Measurements from ENCODE around the gene LCORL. TPM values are rescaled to one million over a fixed set of nuclear protein-coding genes. Genes with fewer than 3 reads are reported as not detected.

Gene LCORL
- total and polyA plus RNA-seq, 9 of the 15 experiments (the other 6 are each of a cell fraction or from before 2014, with no cell fraction given) = 3.1 to 24.5 (median 11.1) TPM

GRCh38 chr4:17851959-17852358 is 169.6 kb downstream of the LCORL start:
- in situ Hi-C loops (cut with MboI) (no loop called here), intact Hi-C loops (cut with micrococcal nuclease) (no loop called here)
- no peaks in the 10 kb centered on the region for H4K20me1 ChIP-seq (replicated peaks; ENCODE audit: control insufficient read depth, insufficient read depth, low read length)
- no peak overlapping the region for H3K9ac ChIP-seq (ENCODE audit: insufficient read depth in 1 of 2, low read depth in 2 of 2, low read length in 2 of 2)
- BruUV-seq (replicated peaks) = no TSS peak
- H3K27ac ChIP-seq (ENCODE audit: extremely low read depth, low read depth, low read length) = no peak overlapping the region
- H3K36me3 ChIP-seq (ENCODE audit: control insufficient read depth, insufficient read depth, low read length) = peaks cover 2% of the 10 kb centered on the region; the same call in 1 of the 3 replicates
- ATAC-seq = no peak
- no peak overlapping the region for H3K4me2 ChIP-seq (ENCODE audit: insufficient read depth, low read length)
- CTCF ChIA-PET (ENCODE audit: low intra/inter-chr PET ratio) = no interaction called here
- no peaks in the 10 kb centered on the region for H3K9me3 ChIP-seq (replicated peaks; ENCODE audit: control insufficient read depth, insufficient read depth, low read depth, low read length)
- no peaks in the 10 kb centered on the region for H3K9me1 ChIP-seq (ENCODE audit: control insufficient read depth, insufficient read depth, low read length)
- FAIRE-seq = no peak
- no peak overlapping the region for H2AFZ ChIP-seq (ENCODE audit: low read depth, low read length)
- no peak overlapping the region for H3K4me3 ChIP-seq
- POLR2A ChIA-PET = no interaction called here
- H3K4me1 ChIP-seq (replicated peaks in 1 of 2; ENCODE audit: control insufficient read depth in 2 of 2, insufficient read depth in 2 of 2, low read length in 2 of 2) = no peaks in the 10 kb centered on the region
- no peaks in the 10 kb centered on the region for H3K27me3 ChIP-seq (ENCODE audit: control insufficient read depth in 2 of 2, insufficient read depth in 2 of 2, low read length in 2 of 2)
- no peaks in the 10 kb centered on the region for H3K79me2 ChIP-seq (ENCODE audit: control insufficient read depth, insufficient read depth, low read length)
- DNase-seq (ENCODE audit: extremely low read depth in 1 of 4, low spot score in 3 of 4) = no peak
- no peak for TF ChIP-seq HNRNPLL (IDR thresholded peaks at IDR 0.05; ENCODE audit: low read depth, low read length, poor library complexity, severe bottlenecking)
- no peak for TF ChIP-seq ZFP1 (CRISPR knock-in tag; IDR thresholded peaks at IDR 0.05)
- no peak for TF ChIP-seq NR4A1 (CRISPR knock-in tag; IDR thresholded peaks at IDR 0.05)
- TF ChIP-seq NR4A1 (tag; IDR thresholded peaks at IDR 0.05) = no peak
- no peak for TF ChIP-seq SPI1 (IDR thresholded peaks at IDR 0.05; ENCODE audit: borderline replicate concordance, low read depth, low read length)
- no peak for TF ChIP-seq SMARCE1 (IDR thresholded peaks at IDR 0.05)
- no peak for TF ChIP-seq DPF2 (IDR thresholded peaks at IDR 0.05)
- no peak for TF ChIP-seq POLR3G (IDR thresholded peaks at IDR 0.05; ENCODE audit: extremely low read depth, insufficient read length, insufficient replicate concordance)
- no peak for TF ChIP-seq NFIX (CRISPR knock-in tag; IDR thresholded peaks at IDR 0.05; ENCODE audit: low read depth)
- peak; percentile 73 for TF ChIP-seq ZNF316 (IDR thresholded peaks at IDR 0.05)
- TF ChIP-seq SNRNP70 (optimal IDR thresholded peaks at IDR 0.05; ENCODE audit: low read depth, low read length) = no peak
- TF ChIP-seq C11orf30 (IDR thresholded peaks at IDR 0.05; ENCODE audit: low read depth) = peak; percentile 47; the same call in 1 of the 2 replicates
- TF ChIP-seq MAFG (tag; conservative IDR thresholded peaks at IDR 0.05) = 0 out of 2 replicates have a peak, but pooled peaks have one; percentile 17
- TF ChIP-seq, protein P1, sequence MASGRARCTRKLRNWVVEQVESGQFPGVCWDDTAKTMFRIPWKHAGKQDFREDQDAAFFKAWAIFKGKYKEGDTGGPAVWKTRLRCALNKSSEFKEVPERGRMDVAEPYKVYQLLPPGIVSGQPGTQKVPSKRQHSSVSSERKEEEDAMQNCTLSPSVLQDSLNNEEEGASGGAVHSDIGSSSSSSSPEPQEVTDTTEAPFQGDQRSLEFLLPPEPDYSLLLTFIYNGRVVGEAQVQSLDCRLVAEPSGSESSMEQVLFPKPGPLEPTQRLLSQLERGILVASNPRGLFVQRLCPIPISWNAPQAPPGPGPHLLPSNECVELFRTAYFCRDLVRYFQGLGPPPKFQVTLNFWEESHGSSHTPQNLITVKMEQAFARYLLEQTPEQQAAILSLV (tag; IDR thresholded peaks at IDR 0.05) = no peak
- TF ChIP-seq, protein P2, sequence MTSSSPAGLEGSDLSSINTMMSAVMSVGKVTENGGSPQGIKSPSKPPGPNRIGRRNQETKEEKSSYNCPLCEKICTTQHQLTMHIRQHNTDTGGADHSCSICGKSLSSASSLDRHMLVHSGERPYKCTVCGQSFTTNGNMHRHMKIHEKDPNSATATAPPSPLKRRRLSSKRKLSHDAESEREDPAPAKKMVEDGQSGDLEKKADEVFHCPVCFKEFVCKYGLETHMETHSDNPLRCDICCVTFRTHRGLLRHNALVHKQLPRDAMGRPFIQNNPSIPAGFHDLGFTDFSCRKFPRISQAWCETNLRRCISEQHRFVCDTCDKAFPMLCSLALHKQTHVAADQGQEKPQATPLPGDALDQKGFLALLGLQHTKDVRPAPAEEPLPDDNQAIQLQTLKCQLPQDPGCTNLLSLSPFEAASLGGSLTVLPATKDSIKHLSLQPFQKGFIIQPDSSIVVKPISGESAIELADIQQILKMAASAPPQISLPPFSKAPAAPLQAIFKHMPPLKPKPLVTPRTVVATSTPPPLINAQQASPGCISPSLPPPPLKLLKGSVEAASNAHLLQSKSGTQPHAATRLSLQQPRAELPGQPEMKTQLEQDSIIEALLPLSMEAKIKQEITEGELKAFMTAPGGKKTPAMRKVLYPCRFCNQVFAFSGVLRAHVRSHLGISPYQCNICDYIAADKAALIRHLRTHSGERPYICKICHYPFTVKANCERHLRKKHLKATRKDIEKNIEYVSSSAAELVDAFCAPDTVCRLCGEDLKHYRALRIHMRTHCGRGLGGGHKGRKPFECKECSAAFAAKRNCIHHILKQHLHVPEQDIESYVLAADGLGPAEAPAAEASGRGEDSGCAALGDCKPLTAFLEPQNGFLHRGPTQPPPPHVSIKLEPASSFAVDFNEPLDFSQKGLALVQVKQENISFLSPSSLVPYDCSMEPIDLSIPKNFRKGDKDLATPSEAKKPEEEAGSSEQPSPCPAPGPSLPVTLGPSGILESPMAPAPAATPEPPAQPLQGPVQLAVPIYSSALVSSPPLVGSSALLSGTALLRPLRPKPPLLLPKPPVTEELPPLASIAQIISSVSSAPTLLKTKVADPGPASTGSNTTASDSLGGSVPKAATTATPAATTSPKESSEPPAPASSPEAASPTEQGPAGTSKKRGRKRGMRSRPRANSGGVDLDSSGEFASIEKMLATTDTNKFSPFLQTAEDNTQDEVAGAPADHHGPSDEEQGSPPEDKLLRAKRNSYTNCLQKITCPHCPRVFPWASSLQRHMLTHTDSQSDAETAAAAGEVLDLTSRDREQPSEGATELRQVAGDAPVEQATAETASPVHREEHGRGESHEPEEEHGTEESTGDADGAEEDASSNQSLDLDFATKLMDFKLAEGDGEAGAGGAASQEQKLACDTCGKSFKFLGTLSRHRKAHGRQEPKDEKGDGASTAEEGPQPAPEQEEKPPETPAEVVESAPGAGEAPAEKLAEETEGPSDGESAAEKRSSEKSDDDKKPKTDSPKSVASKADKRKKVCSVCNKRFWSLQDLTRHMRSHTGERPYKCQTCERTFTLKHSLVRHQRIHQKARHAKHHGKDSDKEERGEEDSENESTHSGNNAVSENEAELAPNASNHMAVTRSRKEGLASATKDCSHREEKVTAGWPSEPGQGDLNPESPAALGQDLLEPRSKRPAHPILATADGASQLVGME (CRISPR knock-in tag; IDR thresholded peaks at IDR 0.05) = no peak
- TF ChIP-seq ZNF766 (CRISPR knock-in tag; conservative IDR thresholded peaks at IDR 0.05) = no peak
- no peak for TF ChIP-seq HMG20A (CRISPR knock-in tag; conservative IDR thresholded peaks at IDR 0.05)
- TF ChIP-seq KDM1A (IDR thresholded peaks at IDR 0.05) = no peak
- no peak for TF ChIP-seq MYC (IDR thresholded peaks at IDR 0.05; ENCODE audit: low read depth, low read length)
- TF ChIP-seq MYC (CRISPR knock-in tag; IDR thresholded peaks at IDR 0.05; ENCODE audit: borderline replicate concordance, low read depth) = no peak

All from K562 (cell line).